Fibroblast of upper back skin (primary cell): ENCODE results near the gene MFRP.

Experiments
- DNase-seq: peaks from one replicate; pipeline ENCODE4 v3.0.0-alpha.2; 2013

MFRP gene

DNA sequence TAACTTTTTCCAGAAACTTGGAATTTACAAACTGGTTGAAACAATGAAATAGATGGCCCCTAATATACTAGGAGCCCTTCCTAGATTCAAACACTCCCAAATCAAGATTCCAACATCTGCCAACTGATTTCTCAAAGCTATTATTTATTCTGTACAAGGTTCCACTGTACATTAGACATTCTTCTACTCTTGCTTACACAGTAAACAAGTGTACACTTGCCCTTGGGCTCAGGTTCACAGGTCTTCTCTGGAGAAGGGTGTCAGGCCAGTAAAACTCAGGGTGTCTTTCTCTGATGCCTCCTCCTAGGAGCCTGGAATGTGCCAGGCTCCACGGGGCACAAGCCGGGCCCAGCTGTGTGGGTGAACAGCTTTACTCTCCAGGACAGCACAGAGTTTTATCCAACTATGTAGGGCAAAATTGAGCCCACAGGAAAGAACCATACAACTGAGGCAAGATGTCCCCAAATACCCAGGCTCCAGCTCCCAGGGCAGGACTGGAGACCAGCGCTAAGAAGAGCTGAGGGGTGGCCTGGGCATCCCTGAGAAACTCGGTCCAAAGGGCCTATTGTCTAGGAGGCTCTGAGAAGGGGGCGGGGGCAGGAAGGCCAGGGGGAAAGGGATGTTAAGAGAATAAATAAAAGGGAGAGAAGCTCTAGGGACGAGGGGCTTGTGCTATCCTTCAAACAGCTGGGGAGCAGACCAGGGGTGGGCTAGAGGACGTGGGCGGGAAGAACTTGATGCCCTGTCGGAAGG is 8.8 kb upstream of the MFRP start:
- DNase-seq, result no peak

DNA sequence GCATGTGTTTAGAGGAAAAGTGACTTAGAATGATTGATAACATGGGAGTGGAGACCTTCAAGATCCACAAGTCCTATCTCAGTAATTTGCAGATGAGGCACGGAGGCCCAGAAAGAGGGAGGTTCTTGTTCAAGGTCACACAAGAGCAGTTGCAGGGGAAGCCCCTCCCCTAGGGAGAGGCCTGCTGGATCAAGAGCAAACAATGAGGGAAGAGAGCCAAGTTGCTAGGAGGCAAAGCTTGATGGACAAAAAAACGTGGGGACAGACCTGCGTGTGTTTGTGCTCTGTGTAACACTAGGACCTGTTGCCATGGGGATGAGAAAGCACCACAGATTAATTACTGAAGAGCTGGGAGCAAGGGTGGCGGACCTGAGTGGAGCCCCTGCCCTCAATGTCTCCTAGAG is 6.4 kb upstream of the MFRP start:
- no peak for DNase-seq

DNA sequence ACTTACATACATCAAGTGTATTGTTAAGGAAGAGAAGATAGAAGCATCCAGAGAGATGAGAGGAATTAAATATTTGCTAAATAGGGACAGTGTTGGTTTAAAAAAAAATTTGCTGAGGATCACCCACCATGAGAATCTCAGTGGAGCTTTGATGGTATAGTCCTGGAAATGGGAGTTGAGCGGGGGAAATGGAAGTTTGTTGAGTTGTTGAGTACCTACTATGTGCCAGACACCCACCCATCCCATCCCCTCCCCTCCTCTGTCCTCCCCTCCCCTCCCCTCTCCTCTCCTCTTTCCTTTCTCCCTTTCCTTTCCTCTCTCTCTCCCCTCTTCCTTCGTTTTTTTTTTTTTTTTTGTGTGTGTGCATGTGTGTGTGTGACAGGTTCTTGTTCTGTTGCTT is 4.7 kb upstream of the MFRP start:
- no peak for DNase-seq

- DNase-seq, result no peak
These were observed 3.8 kb upstream of the MFRP start for GRCh38 chr11:119350302-119350701.

- DNase-seq, result no peak
These were observed 1.6 kb upstream of the MFRP start for GRCh38 chr11:119347940-119348605.

GRCh38 chr11:119347242-119347641 is 737 bp upstream of the MFRP start:
- DNase-seq, result peak; percentile 77

- DNase-seq, result no peak
These were observed 820 bp downstream of the MFRP start for GRCh38 chr11:119345685-119346084.

DNA sequence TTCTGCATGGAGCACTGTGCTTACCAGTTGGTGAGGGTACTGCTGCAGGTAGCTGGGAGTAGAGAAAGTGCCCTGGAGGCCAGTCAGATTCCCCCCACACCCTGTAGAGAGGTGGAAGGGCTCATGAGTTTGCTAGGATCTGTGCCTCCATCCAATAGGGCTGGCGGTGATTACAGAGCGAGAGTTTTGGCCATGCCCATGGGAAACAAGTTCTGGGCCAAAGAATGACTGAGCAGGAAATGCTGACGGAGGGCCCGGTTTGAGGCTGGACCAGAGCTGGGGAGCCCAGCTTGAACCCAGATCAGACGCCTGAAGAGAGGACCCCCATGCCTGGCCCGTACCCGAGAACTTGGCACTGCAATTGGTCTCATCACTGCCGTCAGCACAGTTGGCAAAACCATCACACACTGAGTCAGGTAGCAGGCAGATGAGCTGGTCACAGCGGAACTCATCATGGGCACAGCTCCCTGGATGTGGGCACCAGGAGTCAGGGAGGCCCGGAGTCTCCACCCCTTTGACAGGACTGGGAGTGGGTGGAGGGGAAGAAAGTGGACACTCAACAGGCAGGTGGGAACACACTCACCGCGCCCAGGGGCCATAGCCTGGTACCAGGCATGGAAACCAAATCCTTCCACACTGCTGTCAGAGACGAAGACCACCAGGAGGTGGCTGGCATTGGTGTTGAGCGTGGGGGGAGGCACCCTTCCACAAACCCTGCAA is 2.1 kb downstream of the MFRP start:
- no peak for DNase-seq

DNA sequence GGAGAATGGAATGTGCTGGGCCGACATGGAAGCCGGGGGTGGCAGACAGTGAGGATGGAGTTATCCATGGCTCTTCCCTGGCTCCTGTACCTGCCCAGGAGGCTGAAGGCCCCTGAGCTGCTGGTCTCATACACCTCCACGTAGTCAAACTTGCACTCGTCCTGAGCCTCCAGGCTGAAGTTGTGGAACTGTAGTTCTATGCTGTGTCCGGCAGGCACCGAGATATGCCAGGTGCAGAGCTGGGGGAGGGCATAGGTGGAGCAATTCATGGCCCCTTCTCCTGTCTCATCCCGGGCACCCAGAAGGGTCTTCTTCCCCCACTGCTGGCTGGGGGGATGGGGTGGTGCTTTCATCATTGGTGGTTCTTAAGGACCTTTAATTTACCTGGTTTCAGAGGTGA is 2.8 kb downstream of the MFRP start:
- DNase-seq, result no peak

- no peak for DNase-seq
These were observed 4.0 kb downstream of the MFRP start for GRCh38 chr11:119342362-119343130.

GRCh38 chr11:119342023-119342300 is 4.5 kb downstream of the MFRP start:
- no peak for DNase-seq

DNA sequence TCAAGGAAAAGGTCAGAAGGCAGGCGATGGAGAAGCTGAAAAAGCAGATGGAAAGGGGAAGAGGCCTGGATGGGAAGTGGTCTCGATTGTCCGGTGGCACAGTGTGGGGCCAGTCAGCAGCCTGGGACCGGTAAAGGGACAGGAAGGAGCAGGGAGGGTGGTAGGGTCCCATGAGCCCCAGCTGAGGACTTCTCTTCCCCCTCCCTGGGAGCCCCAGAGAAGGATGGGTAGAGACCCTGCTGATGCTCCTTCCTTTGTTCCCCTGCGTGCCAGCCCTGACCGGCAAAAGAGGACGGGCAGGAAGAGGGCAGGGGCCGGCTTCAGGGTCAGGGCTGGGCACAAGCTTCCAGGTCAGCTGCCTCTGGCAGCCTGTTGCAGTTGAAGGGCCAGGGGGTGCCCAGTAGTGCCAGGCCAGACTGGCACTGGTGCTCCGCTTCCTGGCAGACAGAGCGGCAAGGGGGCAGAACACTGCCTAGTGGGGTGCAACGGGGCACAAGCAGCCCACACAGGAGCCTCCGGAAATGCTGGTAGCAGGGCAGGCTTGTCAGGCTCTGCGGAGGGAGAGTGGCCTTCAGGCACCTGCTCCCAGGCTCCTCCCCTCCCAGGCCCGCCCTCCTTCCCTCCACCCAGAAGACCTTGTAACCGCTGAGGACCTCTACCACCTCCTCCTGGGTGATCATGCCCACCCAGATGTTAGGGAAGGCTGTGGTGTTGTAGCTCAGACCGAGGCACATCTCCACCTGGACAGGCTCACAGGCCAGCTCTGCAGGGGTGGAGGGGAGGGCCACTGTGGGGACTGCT is 5.1 kb downstream of the MFRP start:
- no peak for DNase-seq

GRCh38 chr11:119340335-119341221 is 5.9 kb downstream of the MFRP start, which contains the start of gene C1QTNF5:
Gene C1QTNF5 (minus strand): TSS chr11:119340883. CDS start chr11:119340397, 486 bp downstream.
- peak; percentile 80 for DNase-seq

- peak; percentile 55 for DNase-seq
These were observed 6.7 kb downstream of the MFRP start for GRCh38 chr11:119339589-119340334.

GRCh38 chr11:119338965-119339588 is 7.4 kb downstream of the MFRP start:
- DNase-seq, result no peak

DNA sequence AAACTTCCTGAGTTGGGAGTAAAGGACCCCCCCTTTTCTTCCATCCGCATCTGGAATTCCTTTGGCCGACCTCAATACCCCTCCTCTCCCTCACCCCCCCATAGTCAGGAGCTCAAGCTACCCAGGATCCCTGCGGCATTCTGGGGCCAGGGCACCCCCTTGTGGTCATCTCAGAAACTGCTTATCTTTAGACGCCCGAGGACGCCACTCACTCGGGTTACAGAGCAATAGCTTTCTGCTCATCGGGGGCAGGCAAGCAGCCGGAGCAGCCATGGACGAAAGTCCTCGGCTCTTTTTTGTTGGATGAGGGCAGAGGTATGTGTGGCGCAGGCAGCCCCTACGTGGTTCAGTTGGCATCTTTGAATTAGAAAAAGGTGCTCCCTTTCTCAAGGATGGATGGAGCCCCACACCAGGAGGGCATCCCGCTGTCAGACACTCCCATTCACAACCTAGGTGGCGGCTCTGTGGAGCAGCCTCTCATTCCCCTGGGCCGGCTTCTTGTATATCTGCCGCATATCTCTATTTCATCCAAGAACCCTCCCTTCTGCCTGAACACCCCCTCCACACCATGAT is 8.1 kb downstream of the MFRP start:
- DNase-seq, result peak; percentile 85

DNA sequence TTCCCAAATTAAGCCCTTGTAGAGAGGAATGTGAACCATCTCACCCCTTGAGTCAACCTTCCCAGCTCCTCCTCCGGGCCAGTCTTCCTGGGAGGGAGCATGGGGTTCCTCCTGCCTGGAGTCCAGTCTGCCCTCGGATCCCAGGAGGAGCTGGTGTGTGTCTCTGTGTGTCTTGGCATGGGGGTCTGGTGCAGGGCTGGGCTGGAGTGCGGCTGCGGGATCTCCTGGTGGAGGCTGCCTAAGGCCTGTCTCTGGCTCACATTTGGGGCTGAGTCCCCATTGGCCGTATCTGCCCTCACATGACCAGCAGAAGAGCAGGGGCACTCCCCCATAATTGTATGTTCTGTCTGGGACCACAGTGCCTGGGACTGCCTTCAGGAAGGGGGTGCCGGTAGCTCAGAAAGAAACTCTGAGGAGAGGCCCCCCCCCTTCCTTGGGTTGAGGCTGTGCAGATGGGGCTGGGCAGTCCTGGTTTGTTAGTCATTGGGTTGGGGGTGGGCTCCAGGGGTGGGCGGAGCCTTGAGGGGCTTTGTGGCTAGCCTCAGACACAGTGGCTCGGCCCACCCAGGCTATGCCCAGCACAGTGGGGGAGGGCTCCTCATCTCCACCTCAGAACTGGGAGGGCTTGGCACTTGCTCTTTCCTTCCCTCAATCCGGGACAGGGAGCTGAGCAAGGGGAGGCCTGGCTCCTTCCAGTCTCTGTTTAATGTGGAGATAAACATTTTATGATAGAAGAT is 8.8 kb downstream of the MFRP start:
- peak; percentile 91 for DNase-seq

DNA sequence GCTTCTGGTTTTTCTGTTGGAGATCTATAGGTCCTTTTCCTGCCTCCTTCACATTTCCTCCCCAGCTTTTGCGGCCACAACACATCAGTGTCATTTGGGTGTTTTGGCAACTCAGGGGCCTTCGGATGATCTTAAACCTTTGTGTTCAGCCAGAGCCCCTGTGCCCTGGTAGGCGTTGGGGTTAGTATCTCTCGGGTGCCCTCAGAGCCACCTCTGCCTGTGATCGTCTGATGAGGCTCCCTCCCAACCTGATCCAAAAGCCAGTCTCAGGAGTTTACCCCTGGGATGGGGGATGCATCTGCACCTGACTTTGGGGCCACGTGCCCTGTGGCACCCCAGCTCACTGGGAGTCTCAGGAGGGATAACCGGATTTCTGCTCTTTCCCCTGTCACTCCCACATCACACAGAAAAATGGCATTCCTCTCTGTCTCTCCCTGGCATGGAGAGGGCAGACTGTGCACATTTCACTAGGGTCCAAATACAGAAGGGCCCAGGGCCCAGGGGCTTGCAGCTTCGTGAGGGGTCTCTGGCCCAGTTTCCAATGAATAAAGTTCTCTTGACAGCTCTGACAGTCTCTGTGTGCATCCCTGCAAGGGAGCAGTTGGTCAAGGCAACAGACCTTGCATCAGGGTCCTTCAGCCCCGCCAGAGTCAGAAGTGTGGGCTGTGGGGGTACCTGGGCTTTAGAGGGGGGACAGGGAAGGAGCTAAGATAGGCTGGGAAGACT is 9.6 kb downstream of the MFRP start:
- no peak for DNase-seq
